ENCODE results near the gene NOTCH1.

Gene NOTCH1

GRCh38 chr9:136537896-136538598, 7.8 kb downstream of the NOTCH1 start:
- TF ChIP-seq GATA3 (IDR thresholded peaks at IDR 0.05; ENCODE audit: low read depth, low read length) = no peak
- no peak for TF ChIP-seq GATA2 (IDR thresholded peaks at IDR 0.05; ENCODE audit: low read depth, low read length)

- no peak for TF ChIP-seq GATA2 (IDR thresholded peaks at IDR 0.05; ENCODE audit: low read depth, low read length)
- TF ChIP-seq GATA3 (IDR thresholded peaks at IDR 0.05; ENCODE audit: low read depth, low read length) = no peak
Measured at GRCh38 chr9:136537411-136537810, 8.4 kb downstream of the NOTCH1 start.

GRCh38 chr9:136536721-136537241, 9.1 kb downstream of the NOTCH1 start:
- TF ChIP-seq GATA2 (IDR thresholded peaks at IDR 0.05; ENCODE audit: low read depth, low read length) (no peak), GATA3 (IDR thresholded peaks at IDR 0.05; ENCODE audit: low read depth, low read length) (no peak)

GRCh38 chr9:136536051-136536720, 9.7 kb downstream of the NOTCH1 start:
- TF ChIP-seq GATA3 (IDR thresholded peaks at IDR 0.05; ENCODE audit: low read depth, low read length) (no peak), GATA2 (IDR thresholded peaks at IDR 0.05; ENCODE audit: low read depth, low read length) (no peak)

- TF ChIP-seq GATA3 (IDR thresholded peaks at IDR 0.05; ENCODE audit: low read depth, low read length) (no peak), GATA2 (IDR thresholded peaks at IDR 0.05; ENCODE audit: low read depth, low read length) (no peak)
Measured at GRCh38 chr9:136535070-136535469, 10.8 kb downstream of the NOTCH1 start.

- TF ChIP-seq GATA2 (IDR thresholded peaks at IDR 0.05; ENCODE audit: low read depth, low read length) (no peak), GATA3 (IDR thresholded peaks at IDR 0.05; ENCODE audit: low read depth, low read length) (no peak)
Measured at GRCh38 chr9:136534366-136534765, 11.5 kb downstream of the NOTCH1 start.

- no peak for TF ChIP-seq GATA3 (IDR thresholded peaks at IDR 0.05; ENCODE audit: low read depth, low read length)
- no peak for TF ChIP-seq GATA2 (IDR thresholded peaks at IDR 0.05; ENCODE audit: low read depth, low read length)
Measured at GRCh38 chr9:136533775-136534157, 12.1 kb downstream of the NOTCH1 start.

GRCh38 chr9:136532799-136533774, 12.8 kb downstream of the NOTCH1 start:
- no peak for TF ChIP-seq GATA3 (IDR thresholded peaks at IDR 0.05; ENCODE audit: low read depth, low read length)
- TF ChIP-seq GATA2 (IDR thresholded peaks at IDR 0.05; ENCODE audit: low read depth, low read length) = no peak

- TF ChIP-seq GATA2 (IDR thresholded peaks at IDR 0.05; ENCODE audit: low read depth, low read length) = no peak
- no peak for TF ChIP-seq GATA3 (IDR thresholded peaks at IDR 0.05; ENCODE audit: low read depth, low read length)
Measured at GRCh38 chr9:136531904-136532798, 13.7 kb downstream of the NOTCH1 start.

- no peak for TF ChIP-seq GATA2 (IDR thresholded peaks at IDR 0.05; ENCODE audit: low read depth, low read length)
- no peak for TF ChIP-seq GATA3 (IDR thresholded peaks at IDR 0.05; ENCODE audit: low read depth, low read length)
Measured at GRCh38 chr9:136531186-136531903, 14.5 kb downstream of the NOTCH1 start.

GRCh38 chr9:136530461-136531089, 15.3 kb downstream of the NOTCH1 start:
- TF ChIP-seq GATA2 (IDR thresholded peaks at IDR 0.05; ENCODE audit: low read depth, low read length) (no peak), GATA3 (IDR thresholded peaks at IDR 0.05; ENCODE audit: low read depth, low read length) (no peak)
